HCT116 (cell line): ENCODE measurements around the gene CLCA2.

Experiments
- POLR2A ChIP-seq: IDR thresholded peaks from 2 replicates; pipeline ENCODE4 v1.7.0; 2011; ENCODE audit warnings: borderline replicate concordance; ENCODE audit not compliant: insufficient read depth, insufficient read length; ENCODE audit errors: extremely low read depth
- POLR2AphosphoS5 ChIP-seq: IDR thresholded peaks from 2 replicates; pipeline ENCODE4 v1.6.1; 2011; ENCODE audit warnings: mild to moderate bottlenecking, low read depth, low read length, moderate library complexity
- TF ChIP-seq, protein P1 (sequence below), 3 experiments: fragments of 200-600 bp in 1 of 3; sonication (generic) in 1 of 3; IDR thresholded peaks in 2 of 3; conservative IDR thresholded peaks in 1 of 3; 2 replicates each; pipeline ENCODE4 v1.5.1; 2012 to 2017; ENCODE audit warnings: low read depth in 2 of 3, low read length in 2 of 3, antibody characterized with exemption in 1 of 3, borderline replicate concordance in 1 of 3, control low read depth in 1 of 3, mild to moderate bottlenecking in 1 of 3, mixed read lengths in 1 of 3, mixed run types in 1 of 3, moderate library complexity in 1 of 3; ENCODE audit not compliant: insufficient read depth in 1 of 3

DNA sequence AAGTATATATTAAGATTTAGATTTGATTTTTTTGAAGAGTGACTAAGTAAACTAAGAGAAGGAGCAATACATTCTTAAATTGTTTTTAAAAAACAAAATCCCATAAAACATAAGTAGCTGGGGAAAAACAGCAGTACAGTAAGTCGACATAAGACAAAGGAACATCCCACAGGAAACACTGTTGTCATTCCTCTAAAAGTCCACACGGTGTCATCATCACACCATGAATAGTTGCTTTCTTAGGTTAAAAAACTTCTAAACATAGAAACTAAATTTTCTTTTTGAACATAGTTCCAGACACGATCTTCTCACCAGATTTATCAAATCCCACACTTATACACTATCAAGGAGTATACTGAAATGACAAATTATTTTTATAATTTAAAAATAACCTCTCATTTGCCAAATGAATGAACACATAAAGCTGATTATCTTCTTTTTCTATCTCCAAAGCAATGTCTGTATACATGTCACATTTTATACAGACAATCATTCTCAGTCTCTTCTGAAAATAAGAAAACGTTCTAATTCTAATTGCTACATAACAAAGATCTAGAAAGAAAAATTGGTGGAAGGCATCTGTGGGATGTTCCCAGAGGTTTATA, 43.6 kb upstream of the CLCA2 start:
- TF ChIP-seq POLR2AphosphoS5 (no peak), POLR2A (no peak)
- TF ChIP-seq, protein P1, sequence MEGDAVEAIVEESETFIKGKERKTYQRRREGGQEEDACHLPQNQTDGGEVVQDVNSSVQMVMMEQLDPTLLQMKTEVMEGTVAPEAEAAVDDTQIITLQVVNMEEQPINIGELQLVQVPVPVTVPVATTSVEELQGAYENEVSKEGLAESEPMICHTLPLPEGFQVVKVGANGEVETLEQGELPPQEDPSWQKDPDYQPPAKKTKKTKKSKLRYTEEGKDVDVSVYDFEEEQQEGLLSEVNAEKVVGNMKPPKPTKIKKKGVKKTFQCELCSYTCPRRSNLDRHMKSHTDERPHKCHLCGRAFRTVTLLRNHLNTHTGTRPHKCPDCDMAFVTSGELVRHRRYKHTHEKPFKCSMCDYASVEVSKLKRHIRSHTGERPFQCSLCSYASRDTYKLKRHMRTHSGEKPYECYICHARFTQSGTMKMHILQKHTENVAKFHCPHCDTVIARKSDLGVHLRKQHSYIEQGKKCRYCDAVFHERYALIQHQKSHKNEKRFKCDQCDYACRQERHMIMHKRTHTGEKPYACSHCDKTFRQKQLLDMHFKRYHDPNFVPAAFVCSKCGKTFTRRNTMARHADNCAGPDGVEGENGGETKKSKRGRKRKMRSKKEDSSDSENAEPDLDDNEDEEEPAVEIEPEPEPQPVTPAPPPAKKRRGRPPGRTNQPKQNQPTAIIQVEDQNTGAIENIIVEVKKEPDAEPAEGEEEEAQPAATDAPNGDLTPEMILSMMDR (IDR thresholded peaks at IDR 0.05 in 2 of 3, conservative IDR thresholded peaks at IDR 0.05 in 1 of 3; ENCODE audit: borderline replicate concordance in 1 of 3, insufficient read depth in 1 of 3, low read depth in 2 of 3, low read length in 2 of 3) = peak; percentile 62 to 70 (median 70)
